Endodermal cell (in vitro differentiated cells): Measurements from ENCODE around the gene SIAE. TPM values are rescaled to one million over a fixed set of nuclear protein-coding genes. Genes with fewer than 3 reads are reported as not detected.

Experiments used
- DNase-seq: peaks from one replicate; pipeline ENCODE4 v3.0.0-alpha.2; 2017
- H3K27ac ChIP-seq: 2 replicates; pipeline ENCODE4 v1.5.1; 2013; ENCODE audit warnings: mild to moderate bottlenecking, low read depth, low read length, moderate library complexity
- H3K27me3 ChIP-seq: 2 replicates; pipeline ENCODE4 v1.6.1; 2013; ENCODE audit warnings: mild to moderate bottlenecking, low read length, moderate library complexity; ENCODE audit not compliant: insufficient read depth, control insufficient read depth, poor library complexity, severe bottlenecking
- H3K36me3 ChIP-seq: 2 replicates; pipeline ENCODE4 v1.7.0; 2013; ENCODE audit warnings: mild to moderate bottlenecking, low read length, moderate library complexity; ENCODE audit not compliant: control insufficient read depth, insufficient read depth
- H3K4me1 ChIP-seq: one replicate; pipeline ENCODE4 v1.7.0; 2013; ENCODE audit warnings: low read length; ENCODE audit not compliant: control insufficient read depth, insufficient read depth
- H3K4me3 ChIP-seq: 2 replicates; pipeline ENCODE4 v1.5.1; 2013; ENCODE audit warnings: mild to moderate bottlenecking, low read length, moderate library complexity
- H3K9ac ChIP-seq: 2 replicates; pipeline ENCODE4 v1.6.1; 2013; ENCODE audit warnings: mild to moderate bottlenecking, low read length, moderate library complexity; ENCODE audit not compliant: poor library complexity, severe bottlenecking; ENCODE audit errors: extremely low read depth
- H3K9me3 ChIP-seq: 2 replicates; pipeline ENCODE4 v1.6.1; 2013; ENCODE audit warnings: mild to moderate bottlenecking, low read length, moderate library complexity; ENCODE audit not compliant: control insufficient read depth
- H3K27ac Mint-ChIP-seq: 2 replicates; pipeline ENCODE4 v1.8.0; 2020; ENCODE audit warnings: mixed read lengths
- H3K27me3 Mint-ChIP-seq: 2 replicates; pipeline ENCODE4 v1.8.0; 2021; ENCODE audit warnings: mild to moderate bottlenecking, mixed read lengths; ENCODE audit not compliant: insufficient read depth
- H3K36me3 Mint-ChIP-seq: 2 replicates; pipeline ENCODE4 v1.8.0; 2020; ENCODE audit warnings: low read depth, mixed read lengths
- H3K4me1 Mint-ChIP-seq: 2 replicates; pipeline ENCODE4 v1.8.0; 2020; ENCODE audit warnings: mixed read lengths
- H3K4me3 Mint-ChIP-seq: 2 replicates; pipeline ENCODE4 v1.8.0; 2020; ENCODE audit warnings: mild to moderate bottlenecking, moderate library complexity, mixed read lengths
- H3K9me3 Mint-ChIP-seq: 2 replicates; pipeline ENCODE4 v1.8.0; 2020; ENCODE audit warnings: mild to moderate bottlenecking, mixed read lengths
- WGBS, 2 experiments: methylation state at CpG; one replicate each; pipeline versions ENCODE4 v1.1.5 to v1.1.7; 2013; ENCODE audit warnings: missing lambda C conversion rate in 2 of 2, mixed read lengths in 1 of 2; ENCODE audit not compliant: insufficient coverage in 1 of 2, insufficient read length in 1 of 2; 5-methylcytosine and 5-hydroxymethylcytosine counted together
- total RNA-seq, 2 donors: library from RNA; stranded (reverse); fragmentation: NEBNext Ultra II Directional in 1 of 2; extraction: Animal tissue kit (Norgen Biotek cat#: 25700) in 1 of 2; gene quantifications; 2 replicates in 1 of 2; 3 replicates in 1 of 2; pipeline ENCODE4 v1.2.1, GENCODE V29; 2021
- TF ChIP-seq, protein P1 (sequence below): fragments of 200-600 bp; sonication (generic); conservative IDR thresholded peaks from 2 replicates; pipeline ENCODE4 v1.5.0; 2021; ENCODE audit warnings: antibody characterized with exemption, mild to moderate bottlenecking

Gene SIAE
- total RNA-seq, 2 donors from 2014 or later, result 4.4 to 7.4 TPM

GRCh38 chr11:124584681-124585372, 88.7 kb downstream of the SIAE start:
- H3K9me3 Mint-ChIP-seq, result no peaks in the 10 kb centered on the region
- no peaks in the 10 kb centered on the region for H3K27me3 Mint-ChIP-seq
- Histone ChIP-seq H3K4me3 (peak overlapping the region; percentile 58), H3K9ac (no peak overlapping the region), H3K4me1 (peaks cover 27% of the 10 kb centered on the region), H3K9me3 (no peaks in the 10 kb centered on the region), H3K36me3 (no peaks in the 10 kb centered on the region), H3K27me3 (no peaks in the 10 kb centered on the region), H3K27ac (no peak overlapping the region)
- H3K4me3 Mint-ChIP-seq, result no peak overlapping the region
- TF ChIP-seq, protein P1, sequence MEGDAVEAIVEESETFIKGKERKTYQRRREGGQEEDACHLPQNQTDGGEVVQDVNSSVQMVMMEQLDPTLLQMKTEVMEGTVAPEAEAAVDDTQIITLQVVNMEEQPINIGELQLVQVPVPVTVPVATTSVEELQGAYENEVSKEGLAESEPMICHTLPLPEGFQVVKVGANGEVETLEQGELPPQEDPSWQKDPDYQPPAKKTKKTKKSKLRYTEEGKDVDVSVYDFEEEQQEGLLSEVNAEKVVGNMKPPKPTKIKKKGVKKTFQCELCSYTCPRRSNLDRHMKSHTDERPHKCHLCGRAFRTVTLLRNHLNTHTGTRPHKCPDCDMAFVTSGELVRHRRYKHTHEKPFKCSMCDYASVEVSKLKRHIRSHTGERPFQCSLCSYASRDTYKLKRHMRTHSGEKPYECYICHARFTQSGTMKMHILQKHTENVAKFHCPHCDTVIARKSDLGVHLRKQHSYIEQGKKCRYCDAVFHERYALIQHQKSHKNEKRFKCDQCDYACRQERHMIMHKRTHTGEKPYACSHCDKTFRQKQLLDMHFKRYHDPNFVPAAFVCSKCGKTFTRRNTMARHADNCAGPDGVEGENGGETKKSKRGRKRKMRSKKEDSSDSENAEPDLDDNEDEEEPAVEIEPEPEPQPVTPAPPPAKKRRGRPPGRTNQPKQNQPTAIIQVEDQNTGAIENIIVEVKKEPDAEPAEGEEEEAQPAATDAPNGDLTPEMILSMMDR, result no peak
- DNase-seq, result no peak
- WGBS, 2 experiments, result 71 to 88% methylated on average over 1 to 4 of the region's 4 CpGs
- no peaks in the 10 kb centered on the region for H3K36me3 Mint-ChIP-seq
- H3K4me1 Mint-ChIP-seq, result peaks cover 31% of the 10 kb centered on the region
- H3K27ac Mint-ChIP-seq, result no peak overlapping the region

- Histone ChIP-seq H3K27ac (no peak overlapping the region), H3K4me3 (peak overlapping the region; percentile 21), H3K9ac (no peak overlapping the region), H3K4me1 (peaks cover 29% of the 10 kb centered on the region), H3K27me3 (no peaks in the 10 kb centered on the region), H3K36me3 (no peaks in the 10 kb centered on the region), H3K9me3 (no peaks in the 10 kb centered on the region)
- whole genome bisulfite sequencing, 2 experiments, result 82 to 87% methylated on average over 8 of the region's 8 CpGs
- H3K36me3 Mint-ChIP-seq, result no peaks in the 10 kb centered on the region
- no peak overlapping the region for H3K4me3 Mint-ChIP-seq
- TF ChIP-seq, protein P1, result no peak
- H3K4me1 Mint-ChIP-seq, result peaks cover 42% of the 10 kb centered on the region
- DNase-seq, result no peak
- no peak overlapping the region for H3K27ac Mint-ChIP-seq
- no peaks in the 10 kb centered on the region for H3K27me3 Mint-ChIP-seq
- no peaks in the 10 kb centered on the region for H3K9me3 Mint-ChIP-seq
Measured at GRCh38 chr11:124583781-124584180, 89.8 kb downstream of the SIAE start.

Other genes starting within 250 kb of the SIAE start
- not detected for gene OR8B4, start 248.9 kb downstream of the SIAE start, total RNA-seq
- gene OR8B8, start 228.0 kb downstream of the SIAE start, total RNA-seq, result not detected
- gene OR8B12, start 130.1 kb downstream of the SIAE start, total RNA-seq, result not detected
- gene OR8A1, start 103.7 kb downstream of the SIAE start, total RNA-seq, result under 1 TPM; 0.22 to 0.35 TPM
- not detected for gene PANX3, start 62.3 kb downstream of the SIAE start, total RNA-seq
- gene TBRG1, start 50.9 kb downstream of the SIAE start, total RNA-seq, result 10 to 100 TPM; 30.9 to 31.3 TPM
- gene SPA17, start 165 bp upstream of the SIAE start, total RNA-seq, result 10 to 100 TPM; 19.6 to 21.8 TPM
- 1 to 10 TPM; 4.7 to 8.9 TPM for gene NRGN, start 66.2 kb upstream of the SIAE start, total RNA-seq
- gene VSIG2, start 78.5 kb upstream of the SIAE start, total RNA-seq, result 1 to 10 TPM; 1.1 to 3.4 TPM
- under 1 TPM; 0.31 to 0.68 TPM for gene ESAM, start 88.6 kb upstream of the SIAE start, total RNA-seq
- gene MSANTD2, start 126.7 kb upstream of the SIAE start, total RNA-seq, result 10 to 100 TPM; 18.3 to 21.3 TPM
- 10 to 100 TPM; 15.3 to 16.2 TPM for gene ROBO3, start 191.7 kb upstream of the SIAE start, total RNA-seq
- gene ROBO4, start 224.1 kb upstream of the SIAE start, total RNA-seq, result under 1 TPM in 1 of 2 donors, not detected in 1; 0.59 TPM
- gene HEPN1, start 245.5 kb upstream of the SIAE start, total RNA-seq, result not detected